NOMO-1 treated with dmso at 0.1 percent for 144 hours (cell line): ENCODE data around the gene LAMC1.
"Not testable (repeated sequence)": the region's sequence is repeated elsewhere in the genome, so short reads cannot be mapped to it uniquely, and the experiment has no call there.

Experiments used
- DNase-seq: peaks from one replicate; lab custom pipeline; 2025; ENCODE audit not compliant: unreplicated experiment; lab: John Stamatoyannopoulos, UW

Gene LAMC1

DNA sequence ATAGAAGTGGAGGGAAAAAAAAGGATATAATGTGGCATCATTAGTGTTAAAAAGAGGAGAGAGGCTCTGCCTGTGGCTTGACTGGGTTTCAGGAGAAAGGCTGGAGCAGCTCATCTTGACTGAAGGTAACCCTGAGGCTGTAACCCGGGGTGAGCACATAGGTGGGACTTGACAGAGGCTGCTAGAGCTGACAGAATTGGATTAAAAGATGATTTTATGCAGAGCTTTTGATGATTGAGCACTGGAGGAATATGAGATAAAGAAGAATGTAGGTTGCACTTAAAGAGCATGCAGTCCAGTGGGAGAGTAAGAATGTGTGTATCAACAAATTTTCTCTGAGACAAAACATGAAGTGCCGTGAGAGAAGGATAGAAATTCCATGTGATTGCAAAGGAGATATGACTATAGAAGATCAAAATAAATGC, 17.3 kb downstream of the LAMC1 start:
- no peak for DNase-seq

DNA sequence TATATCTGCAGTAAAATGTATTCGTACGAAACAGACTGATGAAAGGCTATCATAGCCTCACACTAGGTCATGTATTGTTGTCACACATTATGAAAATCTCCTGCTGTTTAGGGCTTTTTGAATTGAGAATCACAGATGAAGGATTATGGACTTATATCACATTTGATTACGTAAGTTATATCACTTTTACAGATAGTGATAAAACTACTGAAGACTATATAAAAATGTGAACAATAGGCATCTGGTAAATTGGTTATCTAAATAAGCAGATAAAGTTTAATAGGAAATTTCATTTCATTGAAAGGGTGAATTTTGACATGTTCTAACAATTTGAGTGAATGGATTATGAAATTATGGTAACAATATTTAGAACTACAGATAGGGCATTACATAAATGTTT, 20.0 kb downstream of the LAMC1 start:
- no peak for DNase-seq

DNA sequence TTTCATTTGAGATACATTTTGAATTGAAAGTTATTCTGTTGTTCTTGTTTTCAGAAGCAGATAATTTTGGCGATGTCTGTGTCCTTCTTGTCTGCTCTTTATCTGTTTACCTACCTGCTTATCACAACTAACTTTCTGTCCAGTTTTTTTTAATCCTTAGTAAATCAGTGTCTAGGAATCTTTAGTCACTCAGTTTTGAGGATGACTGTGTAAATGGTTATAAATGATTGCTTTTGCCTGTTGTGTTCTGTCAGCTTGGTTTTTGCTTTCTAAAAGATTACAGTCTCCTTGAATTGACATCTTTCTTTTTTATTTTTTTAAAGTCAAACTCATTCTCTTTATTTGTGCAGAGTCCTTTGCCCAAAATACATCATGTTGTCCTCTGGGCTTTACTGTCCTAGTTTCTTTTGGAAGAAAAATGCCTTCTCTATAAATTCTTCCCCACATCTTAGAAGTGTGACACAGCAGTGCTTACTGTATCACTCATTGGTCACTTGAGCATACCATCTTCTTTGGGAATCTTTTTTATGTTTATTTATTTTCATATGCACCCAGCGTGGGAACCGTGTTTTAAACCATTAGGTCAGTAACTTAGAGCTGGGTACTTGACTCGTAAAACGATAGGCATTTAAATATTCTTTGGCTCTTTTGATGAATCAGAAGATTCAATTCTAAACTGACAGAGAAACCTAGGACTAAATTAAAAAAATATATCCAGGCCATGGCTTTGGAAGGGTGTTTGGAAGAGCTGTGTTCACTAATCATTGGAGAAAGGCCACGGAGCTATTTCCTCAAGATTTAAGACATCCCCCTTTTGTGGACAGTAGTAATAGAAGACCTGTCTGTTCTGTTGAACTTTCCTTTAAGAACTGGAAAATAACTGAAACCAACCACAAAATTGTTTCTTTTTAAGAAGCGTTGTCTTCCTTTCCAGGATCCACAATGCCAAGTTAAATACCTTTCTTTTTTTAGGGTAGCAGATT, 20.9 kb downstream of the LAMC1 start:
- no peak for DNase-seq

DNA sequence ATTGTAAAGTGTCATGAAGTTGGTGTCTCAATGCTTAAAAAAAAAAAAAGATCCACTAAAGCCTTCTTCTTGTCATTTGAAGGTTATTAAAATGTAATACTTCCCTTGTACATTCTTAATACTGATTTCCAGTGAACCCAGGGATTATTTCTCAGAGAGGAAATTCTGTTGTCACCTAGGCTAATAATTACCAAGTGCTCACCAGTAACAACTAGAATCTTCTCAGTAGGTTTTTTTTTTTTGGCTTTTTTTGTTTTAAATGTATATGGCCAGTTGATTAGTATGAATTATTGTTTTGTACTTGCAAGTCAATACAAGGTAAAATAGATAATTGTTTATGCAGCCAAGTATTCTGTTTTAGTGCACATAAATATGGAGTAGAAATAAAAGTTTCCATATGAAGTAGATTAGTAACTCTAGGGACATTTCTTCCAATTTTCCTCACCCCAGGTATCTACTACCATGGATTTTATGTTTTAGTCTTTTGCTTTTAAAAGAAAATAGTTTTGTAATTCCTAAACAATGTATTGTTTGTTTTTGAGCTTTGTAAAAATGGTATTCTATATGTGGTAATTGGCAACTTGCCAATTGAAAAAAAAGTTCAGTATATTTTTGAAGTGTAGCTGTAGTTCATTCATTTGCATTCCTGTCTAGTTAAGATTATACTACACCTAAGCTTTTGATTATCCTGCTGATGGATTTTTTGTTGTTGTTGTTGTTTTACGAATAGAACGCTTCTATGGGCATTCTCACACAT, 21.9 kb downstream of the LAMC1 start:
- DNase-seq, result no peak

DNA sequence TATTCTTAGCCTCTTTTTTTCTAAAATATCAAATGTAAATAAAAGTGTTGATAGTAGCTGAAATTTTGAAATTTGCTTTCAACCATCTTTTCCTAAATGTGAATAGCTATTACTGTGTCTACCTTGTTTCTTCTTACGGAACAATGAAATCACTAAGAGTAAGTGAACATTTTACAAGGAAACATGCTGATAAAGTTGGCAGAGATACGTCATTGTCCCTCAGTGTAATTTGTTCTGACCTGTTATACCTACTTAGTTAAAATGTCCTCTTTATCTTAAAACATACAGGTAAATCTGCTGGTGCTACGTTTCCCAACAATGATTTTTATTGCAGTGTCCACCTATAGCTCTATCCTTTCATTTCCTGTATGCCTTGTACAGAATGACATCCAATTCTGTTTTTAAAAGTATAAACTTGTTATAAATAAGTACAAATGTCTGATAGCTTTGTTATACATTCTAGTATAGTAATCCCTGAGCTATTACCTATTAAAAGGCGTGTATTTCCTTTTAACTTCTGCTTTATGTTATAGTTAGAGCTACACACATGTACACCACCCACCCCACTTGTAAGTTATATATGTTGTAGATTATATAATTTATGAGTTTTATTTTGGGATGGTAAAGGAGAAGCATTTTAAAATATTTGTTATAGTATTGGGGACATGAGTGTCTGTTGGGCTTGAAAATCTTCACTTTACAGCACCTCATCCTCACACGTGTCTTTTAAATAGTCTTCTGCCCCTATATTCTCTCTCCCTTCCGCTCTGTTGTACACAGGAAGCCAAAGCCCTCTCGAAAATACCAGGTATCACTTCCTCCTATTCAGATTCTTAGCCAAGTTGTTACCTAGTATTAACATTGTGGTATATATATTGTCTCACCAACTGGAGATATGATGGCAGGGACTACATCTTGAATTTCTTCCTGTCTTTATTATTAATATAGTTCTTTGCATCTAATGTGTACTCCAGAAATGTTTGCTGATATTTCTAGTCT, 25.2 kb downstream of the LAMC1 start:
- DNase-seq, result peak; percentile 55

DNA sequence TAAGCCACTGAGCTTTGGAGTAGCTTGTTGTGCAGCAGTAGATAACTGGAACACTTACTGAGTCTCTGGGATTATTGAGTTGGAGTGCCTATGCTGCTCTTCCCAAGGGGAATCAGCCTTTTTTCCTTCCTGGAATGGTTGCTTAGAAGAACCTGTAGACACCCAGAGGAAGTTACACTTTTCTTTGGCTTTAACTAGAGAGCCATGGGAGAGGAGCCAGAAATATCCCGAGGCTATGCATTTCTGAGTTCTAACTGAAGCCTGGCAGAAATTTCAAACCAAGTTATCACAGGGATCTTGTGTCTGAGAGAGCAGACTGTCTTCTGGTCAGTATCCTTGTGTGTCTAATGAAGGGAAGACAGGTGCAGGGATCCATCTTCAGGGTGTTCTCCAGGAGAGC, 28.3 kb downstream of the LAMC1 start:
- DNase-seq, result no peak

DNA sequence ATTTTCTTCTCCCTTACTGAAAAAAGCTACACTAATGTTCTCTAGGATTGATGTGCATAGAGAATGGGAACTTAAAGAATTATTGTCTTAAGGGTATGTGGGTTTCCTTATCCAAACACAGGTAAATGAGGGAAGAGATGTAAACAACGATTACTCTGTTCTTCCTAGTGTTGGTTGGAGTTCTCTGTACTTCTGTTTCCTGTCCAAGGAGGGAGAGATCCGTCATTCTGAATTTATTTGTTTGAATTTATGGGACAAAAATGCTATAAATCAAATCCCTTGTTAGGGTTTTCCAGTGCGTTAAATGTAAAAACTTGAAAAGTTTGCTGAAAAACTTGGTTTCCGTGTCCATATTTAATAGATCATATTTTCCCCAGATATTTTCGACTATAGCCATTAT, 29.6 kb downstream of the LAMC1 start:
- no peak for DNase-seq

DNA sequence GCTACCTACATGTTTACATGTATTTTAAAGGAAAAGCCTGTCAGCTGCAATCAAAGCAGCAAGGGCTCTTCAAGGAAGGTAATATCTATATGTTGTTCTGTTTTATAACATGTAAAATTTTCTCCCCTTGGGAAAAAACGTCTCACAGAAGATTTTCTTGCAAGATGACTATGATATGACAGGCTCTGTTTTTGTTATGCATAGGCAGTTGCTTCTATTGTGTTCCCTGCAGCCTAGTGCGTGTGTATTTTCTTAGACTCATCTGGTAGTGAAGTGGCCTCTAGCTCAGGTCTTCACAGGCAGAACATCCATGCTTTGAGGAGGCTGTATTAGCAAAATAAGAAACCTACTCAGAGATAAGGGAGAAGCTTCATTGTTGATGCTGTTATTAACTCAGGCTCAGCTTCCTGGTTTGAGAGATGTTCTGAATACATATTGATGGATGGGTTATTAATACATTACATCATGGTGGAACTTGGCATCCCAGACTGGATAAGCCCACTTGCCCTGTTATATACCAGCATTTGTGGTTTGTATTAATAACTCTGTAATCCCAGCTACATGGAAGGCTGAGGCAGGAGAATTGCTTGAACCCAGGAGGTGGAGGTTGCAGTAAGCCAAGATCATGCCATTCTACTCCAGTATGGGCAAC, 35.8 kb downstream of the LAMC1 start:
- no peak for DNase-seq

DNA sequence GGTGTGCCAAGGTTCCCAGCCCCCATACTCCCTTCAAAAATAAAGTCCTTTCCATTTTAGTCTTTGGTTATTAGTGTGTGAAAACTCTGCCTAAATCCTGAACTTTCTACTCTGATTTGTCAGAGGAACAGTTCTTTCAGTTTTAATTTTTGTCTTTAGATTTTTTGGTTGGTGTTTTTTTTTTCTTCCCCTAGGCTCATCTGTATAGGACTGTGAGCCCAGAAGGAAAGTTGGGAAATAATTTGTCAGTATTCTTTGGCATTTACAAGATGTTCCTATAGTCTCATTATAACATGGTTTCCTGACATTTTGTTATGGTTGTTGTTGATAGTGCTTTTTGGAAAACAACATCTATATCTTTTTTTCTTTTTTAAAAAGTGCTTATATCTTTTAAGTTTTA, 38.0 kb downstream of the LAMC1 start:
- no peak for DNase-seq

DNA sequence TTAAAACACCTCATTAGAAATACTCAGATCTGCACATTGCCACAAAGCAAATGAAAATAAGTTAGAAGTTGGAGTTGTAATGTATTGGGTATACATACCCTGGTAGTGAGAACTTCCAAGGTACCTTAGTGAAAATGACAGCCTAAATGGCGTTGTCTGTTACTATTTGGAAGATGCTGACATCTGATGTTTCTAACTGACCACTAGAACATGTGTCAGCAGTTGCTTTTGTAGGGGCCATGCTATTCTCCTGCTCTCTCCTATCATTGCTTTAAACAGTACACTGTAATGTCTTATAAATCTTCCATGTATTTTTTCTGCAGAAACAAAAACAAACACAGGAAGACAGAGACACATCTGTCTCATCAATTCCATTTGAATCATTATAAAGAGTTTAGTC, 40.1 kb downstream of the LAMC1 start:
- DNase-seq, result no peak

DNA sequence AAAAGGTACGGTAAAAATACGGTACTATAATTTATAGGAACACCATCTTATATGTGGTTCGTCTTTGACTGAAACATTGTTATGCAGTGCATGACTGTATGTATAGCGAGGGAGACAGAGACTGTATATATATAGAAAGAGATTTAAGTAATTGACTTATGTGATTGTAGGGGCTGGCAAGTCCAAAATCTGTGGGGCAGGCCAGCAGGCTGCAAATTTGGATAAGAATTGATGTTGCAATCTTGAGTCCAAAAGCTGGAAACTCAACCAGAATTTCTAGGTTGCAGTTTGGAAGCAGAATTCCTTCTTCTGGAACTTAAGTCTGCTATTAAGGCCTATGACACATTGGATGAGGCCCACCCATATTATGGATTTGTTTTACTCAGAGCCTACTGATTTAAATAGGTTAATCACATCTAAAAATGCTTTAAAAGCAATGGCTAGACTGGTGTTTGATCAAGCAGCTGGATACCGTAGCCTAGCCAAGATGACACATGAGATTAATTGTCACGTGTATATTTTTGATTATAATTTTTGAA, 42.0 kb downstream of the LAMC1 start:
- no peak for DNase-seq

DNA sequence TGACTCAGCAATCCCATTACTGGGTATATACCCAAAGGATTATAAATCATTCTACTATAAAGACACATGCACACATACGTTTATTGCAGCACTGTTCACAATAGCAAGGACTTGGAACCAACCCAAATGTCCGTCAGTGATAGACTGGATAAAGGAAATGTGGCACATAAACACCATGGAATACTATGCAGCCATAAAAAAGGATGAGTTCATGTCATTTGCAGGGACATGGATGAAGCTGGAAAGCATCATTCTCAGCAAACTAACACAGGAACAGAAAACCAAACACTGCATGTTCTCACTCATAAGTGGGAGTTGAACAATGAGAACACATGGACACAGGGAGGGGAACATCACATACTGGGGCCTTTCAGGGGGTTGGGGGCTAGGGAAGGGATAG, 43.2 kb downstream of the LAMC1 start:
- not testable (repeated sequence) for DNase-seq

DNA sequence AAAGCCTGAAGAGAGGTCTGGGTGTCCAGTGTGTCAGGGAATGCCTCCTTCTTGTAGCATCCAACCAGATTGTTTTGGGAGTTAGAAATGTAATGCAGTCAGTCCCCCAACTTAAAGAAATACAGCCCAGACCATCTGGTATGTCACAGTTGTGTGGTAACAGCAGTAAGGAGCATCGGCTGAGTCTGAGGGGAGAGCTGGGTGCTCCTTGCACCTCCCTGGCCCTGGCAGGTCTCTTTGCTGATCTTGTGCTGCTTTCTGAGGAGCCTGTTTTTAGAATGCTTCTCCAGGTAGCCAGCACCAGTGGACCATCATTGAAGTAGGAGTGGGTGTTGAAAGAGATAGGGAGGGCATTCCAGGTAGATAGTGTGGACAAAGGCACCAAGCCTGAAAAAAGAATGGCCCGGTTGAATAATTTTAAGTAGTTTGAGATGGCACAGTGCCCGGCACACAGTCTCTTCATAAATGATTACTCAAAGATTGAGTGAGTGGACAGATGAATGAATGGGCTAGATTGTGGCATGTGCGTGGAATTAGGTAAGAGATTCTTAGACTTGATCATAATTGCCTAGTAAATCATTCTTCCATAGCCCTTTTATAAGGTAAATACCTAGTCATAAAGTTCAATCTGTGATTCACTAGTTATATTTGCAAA, 46.5 kb downstream of the LAMC1 start:
- DNase-seq, result no peak

DNA sequence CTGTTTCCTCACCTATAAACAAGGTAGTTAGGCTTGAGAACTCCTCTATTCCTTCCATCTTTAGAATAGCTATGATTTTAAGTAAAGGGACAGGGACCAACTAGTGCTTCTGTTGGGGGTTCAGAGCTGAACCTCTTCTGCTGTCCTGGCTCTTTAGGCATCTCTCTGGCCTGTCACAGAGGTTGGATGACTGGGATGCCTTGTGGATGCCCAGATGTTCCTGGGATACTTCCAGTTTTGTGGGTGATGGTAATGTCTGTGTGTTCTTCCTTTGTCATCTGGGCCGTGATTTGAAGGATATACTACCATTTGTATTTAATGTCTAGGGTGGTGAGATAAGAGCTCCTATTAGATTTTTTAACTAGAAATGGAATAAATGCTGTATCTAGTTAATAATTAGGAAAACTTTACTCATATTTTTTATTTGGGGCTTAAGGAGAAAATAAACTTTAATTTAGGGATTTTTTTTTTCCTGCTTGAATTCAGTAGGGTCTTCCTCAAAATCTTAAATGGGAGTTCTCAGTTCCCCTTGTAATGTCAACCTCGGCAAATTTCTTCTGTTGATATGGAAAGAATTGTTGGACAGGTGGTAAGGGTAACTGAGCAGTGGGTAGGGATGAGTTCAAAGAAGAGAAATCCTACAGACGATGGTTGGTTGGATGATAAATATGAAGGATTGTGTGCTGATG, 47.2 kb downstream of the LAMC1 start:
- no peak for DNase-seq

DNA sequence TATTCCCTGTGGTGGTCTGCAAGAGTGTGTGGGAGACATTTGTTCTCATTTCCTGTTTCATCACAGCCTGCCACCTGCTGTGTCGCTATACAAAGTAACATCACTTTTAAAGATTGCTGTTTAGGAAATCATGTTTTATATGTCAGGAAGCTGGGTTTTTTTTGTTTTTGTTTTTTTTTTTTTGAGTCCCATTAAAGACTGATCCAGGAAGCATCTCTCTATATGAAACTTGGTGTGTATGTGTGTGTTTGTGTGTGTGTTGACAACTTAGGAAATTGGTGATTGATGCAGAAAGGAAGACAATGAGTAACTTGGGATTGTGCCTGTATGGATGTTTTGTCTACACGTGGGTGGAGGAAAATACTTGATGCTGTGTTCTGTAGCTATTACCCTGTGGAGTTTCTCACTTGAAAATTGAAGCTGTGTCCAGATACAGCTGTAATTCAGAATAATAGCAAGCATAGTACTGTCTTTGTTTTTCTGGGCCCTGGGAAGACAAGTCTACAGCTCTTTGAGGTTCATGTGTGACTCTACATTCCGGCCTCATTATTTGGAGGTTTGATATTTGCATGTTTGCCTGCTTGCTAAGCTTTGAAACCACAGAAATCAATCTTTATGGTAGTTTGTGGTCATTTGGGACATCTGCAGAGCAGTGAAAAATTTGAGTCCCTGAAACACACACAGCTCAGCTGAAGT, 47.9 kb downstream of the LAMC1 start:
- no peak for DNase-seq

DNA sequence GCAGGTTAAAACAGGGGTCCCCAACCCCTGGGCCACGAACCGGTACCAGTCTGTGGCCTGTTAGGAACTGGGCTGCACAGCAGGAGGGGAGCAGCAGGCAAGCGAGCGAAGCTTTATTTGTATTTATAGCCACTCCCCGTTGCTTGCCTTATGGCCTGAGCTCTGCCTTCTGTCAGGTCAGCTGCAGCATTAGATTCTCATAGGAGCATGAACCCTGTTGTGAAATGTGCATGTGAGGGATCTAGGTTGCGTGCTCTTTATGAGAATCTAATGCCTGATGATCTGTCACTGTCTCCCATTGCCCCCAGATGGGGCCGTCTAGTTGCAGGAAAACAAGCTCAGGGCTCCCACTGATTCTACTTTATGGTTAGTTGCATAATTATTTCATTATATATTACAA, 49.4 kb downstream of the LAMC1 start:
- not testable (repeated sequence) for DNase-seq

DNA sequence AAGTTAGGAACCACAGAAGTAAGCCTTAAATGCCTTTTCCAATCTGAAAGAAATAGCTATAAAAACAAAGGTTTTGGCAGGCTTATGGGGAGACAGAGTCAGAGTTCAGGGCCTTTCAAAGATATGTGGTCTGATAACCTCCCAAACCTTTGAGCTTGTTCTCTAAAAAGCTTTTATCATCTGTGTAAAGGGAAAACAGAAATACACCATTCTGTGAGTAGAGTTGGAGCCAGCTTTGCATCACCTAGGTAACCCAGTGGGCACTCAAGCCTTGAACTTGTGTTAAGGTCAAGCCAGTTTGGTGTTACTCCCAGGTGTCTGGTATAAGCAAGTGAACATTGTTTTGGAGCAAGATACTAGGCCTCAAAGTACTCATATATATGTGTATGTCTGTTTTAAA, 50.1 kb downstream of the LAMC1 start:
- DNase-seq, result no peak

DNA sequence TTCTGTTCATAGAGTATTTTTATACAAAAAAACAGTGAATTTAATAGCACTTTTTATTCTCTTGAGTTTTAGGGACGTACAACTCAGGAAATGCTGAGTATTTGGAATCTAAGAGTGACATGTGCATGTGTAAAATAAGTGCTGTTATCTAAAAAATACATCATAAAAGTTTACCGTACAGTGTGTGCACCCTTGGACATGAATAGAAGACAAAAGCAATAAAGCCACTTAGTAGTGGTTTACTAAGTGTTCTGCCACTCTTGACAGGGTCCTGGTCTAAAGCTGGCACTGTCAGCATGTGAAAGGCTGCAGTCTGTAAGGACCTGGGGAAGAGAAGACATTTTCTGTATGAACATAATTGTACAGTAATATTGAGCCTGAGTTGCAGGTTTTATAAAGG, 51.0 kb downstream of the LAMC1 start:
- DNase-seq, result no peak
